PC-9 (cell line): ENCODE results near the gene ROPN1B.

Source experiments
- EZH2 ChIP-seq: fragments of 200-600 bp; sonication (generic); IDR thresholded peaks from 2 replicates; pipeline ENCODE4 v1.8.0; 2017; ENCODE audit warnings: antibody characterized with exemption, low read depth
- TF ChIP-seq, protein P1 (sequence below): fragments of 200-600 bp; sonication (generic); conservative IDR thresholded peaks from 2 replicates; pipeline ENCODE4 v1.6.1; 2017; ENCODE audit warnings: mixed run types, antibody characterized with exemption, mild to moderate bottlenecking, moderate library complexity

- TF ChIP-seq, protein P1, sequence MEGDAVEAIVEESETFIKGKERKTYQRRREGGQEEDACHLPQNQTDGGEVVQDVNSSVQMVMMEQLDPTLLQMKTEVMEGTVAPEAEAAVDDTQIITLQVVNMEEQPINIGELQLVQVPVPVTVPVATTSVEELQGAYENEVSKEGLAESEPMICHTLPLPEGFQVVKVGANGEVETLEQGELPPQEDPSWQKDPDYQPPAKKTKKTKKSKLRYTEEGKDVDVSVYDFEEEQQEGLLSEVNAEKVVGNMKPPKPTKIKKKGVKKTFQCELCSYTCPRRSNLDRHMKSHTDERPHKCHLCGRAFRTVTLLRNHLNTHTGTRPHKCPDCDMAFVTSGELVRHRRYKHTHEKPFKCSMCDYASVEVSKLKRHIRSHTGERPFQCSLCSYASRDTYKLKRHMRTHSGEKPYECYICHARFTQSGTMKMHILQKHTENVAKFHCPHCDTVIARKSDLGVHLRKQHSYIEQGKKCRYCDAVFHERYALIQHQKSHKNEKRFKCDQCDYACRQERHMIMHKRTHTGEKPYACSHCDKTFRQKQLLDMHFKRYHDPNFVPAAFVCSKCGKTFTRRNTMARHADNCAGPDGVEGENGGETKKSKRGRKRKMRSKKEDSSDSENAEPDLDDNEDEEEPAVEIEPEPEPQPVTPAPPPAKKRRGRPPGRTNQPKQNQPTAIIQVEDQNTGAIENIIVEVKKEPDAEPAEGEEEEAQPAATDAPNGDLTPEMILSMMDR, result no peak
- TF ChIP-seq EZH2, result no peak
Measured at GRCh38 chr3:126005951-126006350, 37.0 kb downstream of the ROPN1B start.
